Fibroblast of skin of left biceps (primary cell): ENCODE measurements around the gene BAZ2B.
"Not testable (repeated sequence)": the region's sequence is repeated elsewhere in the genome, so short reads cannot be mapped to it uniquely, and the experiment has no call there.

ENCODE experiments used
- DNase-seq, 2 experiments: peaks; one replicate each; pipeline ENCODE4 v3.0.0-alpha.2; 2013; ENCODE audit warnings: low read depth in 2 of 2

Gene BAZ2B

GRCh38 chr2:159616286-159616701, at the start of gene BAZ2B:
Gene BAZ2B, minus strand, starts transcription at chr2:159616548. Its CDS starts 137,829 bp downstream, at chr2:159478719.
- peak in 1 of 2 experiments; percentile 54 for DNase-seq

DNA sequence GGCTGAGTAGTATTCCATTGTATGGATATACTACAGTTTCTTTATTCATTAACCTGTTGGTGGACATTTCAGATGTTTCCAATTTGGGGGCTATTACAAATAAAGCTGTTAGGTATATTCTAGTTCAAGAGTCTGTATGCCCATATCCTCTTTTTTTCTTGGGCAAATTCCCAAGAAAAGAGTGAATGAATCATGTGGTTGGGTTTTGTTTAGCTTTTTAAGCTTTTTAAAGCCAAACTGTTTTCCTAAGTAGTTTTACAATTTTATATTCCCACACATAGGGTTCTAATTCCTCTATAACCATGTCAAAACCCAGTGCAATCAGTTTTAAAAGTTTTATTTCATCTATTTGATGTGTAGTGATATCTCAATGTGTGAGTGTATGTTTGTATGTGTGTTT, 44.9 kb upstream of the BAZ2B start:
- DNase-seq, result no peak

DNA sequence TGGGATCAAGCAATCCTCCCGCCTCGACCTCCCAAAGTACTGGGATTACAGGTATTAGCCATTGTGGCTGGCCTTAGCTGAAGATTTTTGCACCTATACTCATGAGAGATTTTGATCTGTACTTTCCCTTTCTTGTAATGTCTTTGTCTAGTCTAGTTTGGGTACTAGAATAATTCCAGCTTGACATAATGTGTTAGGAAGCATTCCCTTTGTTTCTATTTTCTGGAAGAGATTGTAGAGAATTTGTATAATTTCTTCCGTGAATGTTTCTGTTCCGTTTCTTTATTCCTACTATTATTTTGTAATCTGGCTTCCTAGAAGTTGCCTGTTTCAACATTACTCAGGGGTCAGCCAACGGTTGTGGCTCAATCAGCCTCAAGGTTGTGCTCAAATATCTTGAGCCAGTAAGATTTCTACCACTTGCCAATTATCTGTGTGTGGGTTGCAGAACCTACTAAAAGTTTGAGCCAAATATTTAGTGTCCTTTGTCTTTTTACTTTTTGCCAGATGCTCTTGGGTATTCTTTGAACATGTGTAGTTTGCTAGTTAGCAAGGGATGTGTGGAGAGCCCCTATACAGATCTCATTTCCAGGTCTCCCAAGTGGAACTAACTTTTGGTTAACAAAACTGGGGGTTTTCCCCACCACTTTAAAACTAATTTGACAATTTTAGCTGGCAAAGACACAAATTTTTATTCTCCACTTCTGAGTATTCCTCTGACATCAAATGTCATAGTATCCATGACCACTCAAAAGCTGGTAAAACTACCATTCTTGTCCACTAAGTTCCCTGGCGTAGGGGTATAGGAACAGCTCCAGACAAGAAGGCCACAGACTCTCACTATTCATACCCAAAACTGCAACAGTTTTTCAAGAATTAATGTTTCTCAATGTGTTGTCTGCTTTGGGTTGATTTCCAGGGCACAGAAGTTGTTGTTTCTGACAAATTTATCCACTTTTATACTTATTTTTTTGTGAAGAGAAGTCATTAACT, 42.8 kb upstream of the BAZ2B start:
- no peak for DNase-seq

DNA sequence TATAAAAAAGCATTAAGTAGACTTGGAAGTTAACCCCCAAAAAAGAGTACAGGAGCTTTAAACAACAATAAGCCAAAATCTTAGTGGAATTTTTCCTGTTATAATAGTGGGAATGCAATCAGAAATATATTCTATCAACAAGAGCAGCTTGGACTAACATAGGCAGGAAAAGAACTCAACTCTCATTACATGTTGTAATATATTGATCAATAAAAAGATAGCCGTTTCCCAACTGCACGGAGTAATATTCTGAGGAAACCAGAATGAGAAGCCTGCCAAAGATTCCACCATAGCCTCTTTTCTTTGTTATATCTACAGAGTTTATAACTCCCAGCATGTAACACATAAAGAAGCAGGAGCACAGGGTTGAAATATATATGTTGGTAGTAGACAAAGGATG, 37.6 kb upstream of the BAZ2B start:
- DNase-seq, result no peak

GRCh38 chr2:159651884-159652283, 35.5 kb upstream of the BAZ2B start:
- no peak for DNase-seq

- DNase-seq, result no peak
Measured at GRCh38 chr2:159650574-159650973, 34.2 kb upstream of the BAZ2B start.

GRCh38 chr2:159648643-159649042, 32.3 kb upstream of the BAZ2B start:
- no peak for DNase-seq

GRCh38 chr2:159647667-159648066, 31.3 kb upstream of the BAZ2B start:
- DNase-seq, result no peak

DNA sequence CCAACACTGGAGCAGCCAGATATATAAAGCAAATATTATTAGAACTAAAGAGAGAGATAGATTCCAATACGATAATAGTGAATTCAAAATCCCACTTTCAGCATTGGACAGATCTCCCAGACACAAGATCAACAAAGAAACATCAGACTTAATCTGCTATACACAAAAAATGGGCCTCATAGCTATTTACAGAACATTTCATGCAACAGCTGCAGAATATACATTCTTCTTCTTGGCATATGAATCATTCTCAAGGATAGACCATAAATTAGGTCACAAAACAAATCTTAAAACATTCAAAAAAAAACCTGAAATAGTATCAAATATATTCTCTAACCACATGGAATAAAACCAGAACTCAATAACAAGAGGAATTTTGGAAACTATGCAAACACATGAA, 23.8 kb upstream of the BAZ2B start:
- DNase-seq, result no peak

- DNase-seq, result no peak
Measured at GRCh38 chr2:159639712-159640111, 23.4 kb upstream of the BAZ2B start.

GRCh38 chr2:159639071-159639470, 22.7 kb upstream of the BAZ2B start:
- DNase-seq, result no peak

GRCh38 chr2:159637988-159638501, 21.7 kb upstream of the BAZ2B start:
- peak; percentile 54 to 58 for DNase-seq

DNA sequence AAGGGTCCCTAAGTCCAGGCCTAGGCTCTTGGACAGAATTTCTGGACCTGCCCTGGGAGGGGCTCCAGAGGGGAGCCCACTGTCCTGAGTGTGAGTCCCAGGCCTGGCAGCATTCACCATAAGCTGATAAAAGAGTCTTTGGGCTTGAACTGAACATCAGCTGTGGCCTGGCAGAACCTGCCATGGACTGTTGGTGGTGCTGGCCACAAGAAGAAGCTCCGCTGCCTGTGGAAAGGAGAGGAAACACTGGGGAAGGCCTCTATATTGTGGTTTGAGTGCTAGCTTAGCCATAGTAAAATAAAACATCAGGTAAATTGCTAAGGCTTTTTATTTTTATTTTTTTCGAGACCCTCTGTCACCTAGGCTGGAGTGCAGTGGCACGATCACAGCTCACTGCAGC, 20.9 kb upstream of the BAZ2B start:
- no peak for DNase-seq

DNA sequence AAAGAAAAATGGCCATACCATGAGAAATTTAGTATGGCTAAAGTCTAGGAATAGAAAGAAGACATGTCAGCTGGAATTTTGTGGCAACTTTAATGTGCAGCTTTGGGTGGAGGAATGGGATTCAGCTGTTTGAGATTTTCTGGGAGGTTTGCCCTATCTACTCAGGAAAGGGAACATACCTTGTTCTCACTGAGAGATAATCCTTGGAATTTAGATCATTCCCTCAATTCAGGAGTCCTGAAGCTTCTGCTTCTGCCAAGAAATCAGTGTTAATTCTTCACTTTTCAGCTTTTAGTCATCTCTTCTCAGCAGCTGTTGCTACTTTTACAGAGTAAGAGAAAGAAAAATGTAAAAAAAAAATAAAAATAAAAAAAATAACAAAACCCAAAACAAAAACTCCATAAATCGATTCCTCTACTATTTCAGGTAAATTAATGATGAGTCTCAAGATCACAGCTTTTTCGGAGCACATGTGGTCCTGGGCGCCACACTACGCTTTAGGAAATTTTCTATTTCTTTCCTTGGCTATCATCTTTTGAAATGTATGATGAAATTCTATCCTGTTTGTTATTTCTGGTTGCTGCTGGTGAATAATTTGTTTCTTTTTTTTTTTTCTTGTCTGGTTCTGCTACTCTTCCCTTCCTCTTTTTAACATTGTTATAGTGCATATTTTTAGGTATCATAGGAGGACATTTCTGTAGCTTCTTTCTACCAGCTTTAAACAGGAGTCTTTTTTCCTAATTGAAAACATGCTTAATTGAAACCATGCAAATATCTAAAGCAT, 18.9 kb upstream of the BAZ2B start:
- peak; percentile 64 to 69 for DNase-seq

DNA sequence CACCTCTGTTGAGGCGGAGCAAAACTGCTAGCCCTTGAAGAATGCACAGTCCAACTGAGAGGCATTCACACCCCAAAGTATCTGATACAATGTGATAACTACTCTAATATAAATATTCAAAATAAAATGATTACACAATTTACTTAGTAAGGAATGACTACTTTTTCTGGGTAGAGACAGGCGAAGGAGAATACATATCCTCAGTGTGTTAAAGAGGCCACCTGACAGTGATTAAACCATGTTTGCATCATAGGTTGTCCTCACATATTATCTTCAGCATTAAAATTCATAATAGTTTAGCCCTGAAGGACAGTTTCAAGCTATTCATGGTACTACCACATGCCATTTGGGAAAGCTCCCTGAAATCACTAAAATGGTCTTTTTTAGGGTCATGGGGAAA, 16.9 kb upstream of the BAZ2B start:
- DNase-seq, result no peak

DNA sequence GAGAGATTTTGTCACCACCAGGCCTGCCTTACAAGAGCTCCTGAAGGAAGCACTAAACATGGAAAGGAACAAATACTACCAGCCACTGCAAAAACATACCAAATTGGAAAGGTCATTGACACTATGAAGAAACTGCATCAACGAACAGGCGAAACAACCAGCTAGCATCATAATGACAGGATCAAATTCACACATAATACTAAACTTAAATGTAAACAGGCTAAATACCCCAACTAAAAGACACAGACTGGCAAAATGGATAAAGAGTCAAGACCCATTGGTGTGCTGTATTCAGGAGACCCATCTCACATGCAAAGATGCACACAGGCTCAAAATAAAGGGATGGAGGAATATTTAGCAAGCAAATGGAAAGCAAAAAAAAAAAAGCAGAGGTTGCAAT, 9.3 kb upstream of the BAZ2B start:
- not testable (repeated sequence) for DNase-seq

- no peak for DNase-seq
Measured at GRCh38 chr2:159623436-159623835, 7.1 kb upstream of the BAZ2B start.

GRCh38 chr2:159622966-159623365, 6.6 kb upstream of the BAZ2B start:
- no peak for DNase-seq

DNA sequence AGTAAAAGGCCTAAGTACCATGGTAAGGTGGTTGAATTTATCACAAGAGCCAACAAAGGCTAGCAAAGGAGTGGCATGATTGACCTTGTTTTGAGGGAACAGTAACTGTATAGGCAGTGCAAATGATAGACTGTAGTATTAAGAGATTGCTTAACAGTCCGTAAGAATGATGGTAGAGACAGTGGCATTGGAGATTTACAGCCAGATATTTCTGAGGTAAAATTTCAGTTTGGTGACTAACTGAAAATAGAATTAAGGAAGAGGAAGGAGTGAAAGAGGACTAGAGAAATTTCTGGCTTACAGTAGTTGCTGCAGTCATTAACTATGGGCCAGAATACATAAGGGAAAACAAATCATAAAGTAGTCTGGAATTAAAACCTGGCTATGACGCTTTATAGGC, 4.4 kb upstream of the BAZ2B start:
- DNase-seq, result no peak

DNA sequence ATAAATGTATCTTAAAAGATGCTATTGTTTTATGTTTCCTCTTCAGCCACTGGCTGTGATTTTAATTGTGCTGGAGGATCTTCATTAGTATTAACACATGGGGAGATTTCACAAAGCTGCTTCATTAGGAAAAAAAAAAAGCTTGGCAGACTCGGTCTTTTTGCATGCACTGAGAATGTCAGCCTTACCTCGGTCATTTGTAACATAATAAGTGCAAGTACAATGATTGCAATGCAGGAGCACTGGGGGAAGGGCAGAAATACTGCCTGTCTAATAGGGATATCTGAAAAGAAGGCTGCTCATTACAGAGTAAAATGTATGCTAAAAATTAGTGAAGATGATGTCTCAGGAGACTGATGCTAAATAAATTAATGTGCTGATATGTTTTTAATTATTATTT, 1.3 kb upstream of the BAZ2B start:
- no peak for DNase-seq

DNA sequence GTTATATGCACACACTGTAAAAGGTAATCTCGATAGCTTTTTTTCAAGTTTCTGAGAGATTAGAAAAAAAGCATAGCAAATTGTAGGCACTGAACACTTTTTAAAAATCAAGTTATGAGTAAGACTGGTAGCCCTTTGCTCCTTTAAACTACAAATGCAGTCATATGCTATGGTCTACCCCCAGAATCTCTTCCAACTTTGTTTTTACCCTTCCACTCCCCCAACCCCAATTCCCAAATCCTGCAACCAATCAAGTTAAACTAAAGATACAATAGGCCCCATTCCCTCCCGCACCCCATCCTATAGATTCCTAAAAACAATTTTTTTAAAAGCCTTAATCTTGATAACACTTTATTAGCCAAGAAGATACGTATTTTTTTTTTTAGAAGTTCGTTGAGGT, 752 bp upstream of the BAZ2B start:
- DNase-seq, result no peak
